Measurements from ENCODE around the gene APH1B.
"Not testable (repeated sequence)": the region's sequence is repeated elsewhere in the genome, so short reads cannot be mapped to it uniquely, and the experiment has no call there.

APH1B gene

GRCh38 chr15:63341898-63342297, 64.5 kb downstream of the APH1B start:
- Histone ChIP-seq H3K27ac (ENCODE audit: low read depth, low read length) (no peak overlapping the region), H3K4me3 (ENCODE audit: low read length) (no peak overlapping the region), H3K9me3 (ENCODE audit: insufficient read depth, low read depth, low read length) (no peaks in the 10 kb centered on the region), H3K9ac (ENCODE audit: low read depth, low read length) (no peak overlapping the region), H3K4me1 (ENCODE audit: insufficient read depth, low read length) (peaks cover 26% of the 10 kb centered on the region), H3K27me3 (ENCODE audit: insufficient read depth, low read length) (peaks cover 2% of the 10 kb centered on the region; the same call in 1 of the 2 replicates), H3K36me3 (ENCODE audit: insufficient read depth, low read length) (no peaks in the 10 kb centered on the region)
- WGBS = 91% methylated on average over 4 of the region's 4 CpGs

DNA sequence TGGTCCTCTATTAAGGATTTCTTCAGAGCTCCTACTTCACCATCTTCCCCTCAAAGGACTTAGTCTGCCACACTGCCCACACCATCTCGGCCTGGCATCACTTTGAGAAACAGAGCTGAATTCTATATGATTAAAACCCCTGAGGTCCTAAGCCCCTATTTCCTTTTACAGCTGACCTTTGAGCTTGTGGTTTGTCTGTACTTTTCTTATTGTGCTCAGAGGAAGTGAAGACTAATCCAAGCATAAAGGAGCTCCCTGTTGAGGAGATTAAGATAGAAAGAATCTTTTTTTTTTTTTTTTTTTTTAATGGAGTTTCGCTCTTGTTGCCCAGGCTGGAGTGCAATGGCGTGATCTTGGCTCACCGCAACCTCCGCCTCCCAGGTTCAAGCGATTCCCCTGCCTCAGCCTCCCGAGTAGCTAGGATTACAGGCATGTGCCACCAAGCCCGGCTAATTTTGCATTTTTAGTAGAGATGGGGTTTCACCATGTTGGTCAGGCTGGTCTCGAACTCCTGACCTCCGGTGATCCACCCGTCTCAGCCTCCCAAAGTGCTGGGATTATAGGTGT, 65.7 kb downstream of the APH1B start:
- H3K9ac ChIP-seq (ENCODE audit: low read depth, low read length); H3K36me3 ChIP-seq (ENCODE audit: insufficient read depth, low read length); H3K27ac ChIP-seq (ENCODE audit: low read depth, low read length); H3K27me3 ChIP-seq (ENCODE audit: insufficient read depth, low read length); H3K4me3 ChIP-seq (ENCODE audit: low read length); H3K9me3 ChIP-seq (ENCODE audit: insufficient read depth, low read depth, low read length): not testable (repeated sequence)
- peaks cover 26% of the 10 kb centered on the region for H3K4me1 ChIP-seq (ENCODE audit: insufficient read depth, low read length)
- WGBS = 95% methylated on average over 11 of the region's 11 CpGs

DNA sequence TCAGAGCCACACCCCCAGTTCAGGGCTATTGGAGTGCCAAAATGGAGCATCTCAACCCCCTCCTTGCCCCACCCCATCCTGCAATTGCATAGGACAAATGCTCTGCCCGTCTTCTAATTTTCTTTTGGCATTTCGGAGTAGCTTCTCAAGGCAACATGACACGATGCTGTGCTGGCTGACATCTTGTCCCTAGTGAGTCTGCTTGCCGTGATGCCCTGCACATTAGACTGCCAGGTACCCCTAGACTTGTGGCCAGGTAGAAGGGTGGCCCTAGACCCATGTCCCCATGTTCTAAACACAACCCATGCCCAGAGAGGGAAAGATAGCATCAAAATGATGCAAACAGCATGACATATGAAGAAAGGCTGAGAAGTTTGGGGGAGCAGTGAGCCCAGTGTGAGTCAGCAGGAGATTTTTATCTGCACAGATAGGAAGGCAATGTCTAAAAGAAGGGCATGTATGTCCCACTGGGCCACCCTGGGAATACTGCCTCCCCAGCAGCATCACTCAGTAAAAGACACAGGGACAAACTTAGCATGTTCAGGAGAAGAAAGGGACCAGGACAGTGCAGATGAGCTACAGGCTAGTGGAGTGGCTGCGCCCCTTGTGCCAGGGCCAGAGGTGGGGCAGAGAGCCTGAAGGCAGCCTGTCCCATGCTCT, 67.5 kb downstream of the APH1B start:
- Histone ChIP-seq H3K9me3 (ENCODE audit: insufficient read depth, low read depth, low read length) (no peaks in the 10 kb centered on the region), H3K36me3 (ENCODE audit: insufficient read depth, low read length) (no peaks in the 10 kb centered on the region), H3K4me1 (ENCODE audit: insufficient read depth, low read length) (peaks cover 24% of the 10 kb centered on the region), H3K27me3 (ENCODE audit: insufficient read depth, low read length) (no peaks in the 10 kb centered on the region), H3K27ac (ENCODE audit: low read depth, low read length) (no peak overlapping the region), H3K9ac (ENCODE audit: low read depth, low read length) (no peak overlapping the region), H3K4me3 (ENCODE audit: low read length) (no peak overlapping the region)
- WGBS = 94% methylated on average over 5 of the region's 5 CpGs

DNA sequence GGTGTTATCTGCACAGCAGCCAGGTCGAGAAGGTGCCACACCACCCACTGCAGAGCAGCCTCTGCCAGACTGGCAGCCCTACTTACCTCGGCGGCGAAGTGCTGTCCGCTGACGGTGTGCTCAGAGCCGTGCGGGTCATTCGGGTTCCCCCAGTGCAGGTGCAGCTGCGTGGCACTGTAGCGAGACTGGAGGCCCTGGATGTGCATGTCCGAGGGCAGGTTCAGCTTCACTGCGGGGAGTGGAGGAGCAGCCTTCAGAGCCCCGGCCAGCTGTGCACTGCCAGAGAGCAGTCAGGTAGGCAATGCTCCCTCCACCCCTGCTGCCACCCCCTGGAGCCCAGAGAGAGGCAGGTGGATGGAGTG, 68.0 kb downstream of the APH1B start:
- WGBS = 94% methylated on average over 14 of the region's 14 CpGs
- no peak overlapping the region for H3K9ac ChIP-seq (ENCODE audit: low read depth, low read length)
- no peaks in the 10 kb centered on the region for H3K36me3 ChIP-seq (ENCODE audit: insufficient read depth, low read length)
- peaks cover 19% of the 10 kb centered on the region for H3K4me1 ChIP-seq (ENCODE audit: insufficient read depth, low read length)
- no peaks in the 10 kb centered on the region for H3K27me3 ChIP-seq (ENCODE audit: insufficient read depth, low read length)
- no peaks in the 10 kb centered on the region for H3K9me3 ChIP-seq (ENCODE audit: insufficient read depth, low read depth, low read length)
- no peak overlapping the region for H3K4me3 ChIP-seq (ENCODE audit: low read length)
- H3K27ac ChIP-seq (ENCODE audit: low read depth, low read length) = no peak overlapping the region

- Histone ChIP-seq H3K4me3 (ENCODE audit: low read length) (no peak overlapping the region), H3K27me3 (ENCODE audit: insufficient read depth, low read length) (no peaks in the 10 kb centered on the region), H3K27ac (ENCODE audit: low read depth, low read length) (no peak overlapping the region), H3K36me3 (ENCODE audit: insufficient read depth, low read length) (no peaks in the 10 kb centered on the region), H3K9ac (ENCODE audit: low read depth, low read length) (no peak overlapping the region), H3K4me1 (ENCODE audit: insufficient read depth, low read length) (peaks cover 9% of the 10 kb centered on the region), H3K9me3 (ENCODE audit: insufficient read depth, low read depth, low read length) (no peaks in the 10 kb centered on the region)
- 91% methylated on average over 6 of the region's 6 CpGs for WGBS
Observed at GRCh38 chr15:63347074-63347857, 69.9 kb downstream of the APH1B start.

GRCh38 chr15:63348392-63348791, 71.0 kb downstream of the APH1B start:
- Histone ChIP-seq H3K27me3 (ENCODE audit: insufficient read depth, low read length) (no peaks in the 10 kb centered on the region), H3K4me1 (ENCODE audit: insufficient read depth, low read length) (peaks cover 5% of the 10 kb centered on the region), H3K9me3 (ENCODE audit: insufficient read depth, low read depth, low read length) (no peaks in the 10 kb centered on the region), H3K27ac (ENCODE audit: low read depth, low read length) (no peak overlapping the region), H3K9ac (ENCODE audit: low read depth, low read length) (no peak overlapping the region), H3K36me3 (ENCODE audit: insufficient read depth, low read length) (no peaks in the 10 kb centered on the region), H3K4me3 (ENCODE audit: low read length) (no peak overlapping the region)
- WGBS = 91% methylated on average over 7 of the region's 7 CpGs

DNA sequence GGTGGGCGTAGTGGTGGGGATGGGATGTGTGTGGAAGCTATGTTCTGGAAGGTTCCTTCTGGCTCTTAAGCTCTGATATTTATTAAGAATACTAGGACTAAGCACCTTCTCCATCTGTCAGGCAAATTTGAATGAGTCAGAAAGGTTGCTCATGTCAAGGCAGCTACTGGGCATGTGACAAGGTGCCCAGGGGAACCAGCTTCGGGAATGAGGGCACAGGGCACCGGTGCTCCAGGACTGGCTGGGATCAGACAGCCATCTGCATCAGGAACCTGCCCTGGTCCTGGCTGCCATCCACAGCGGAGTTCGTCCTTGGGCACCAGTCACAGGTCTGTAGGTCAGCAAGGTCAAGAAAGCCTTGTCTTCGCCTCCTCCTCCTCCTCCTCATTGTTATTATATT, 71.8 kb downstream of the APH1B start:
- Histone ChIP-seq H3K9me3 (ENCODE audit: insufficient read depth, low read depth, low read length) (no peaks in the 10 kb centered on the region), H3K27me3 (ENCODE audit: insufficient read depth, low read length) (no peaks in the 10 kb centered on the region), H3K27ac (ENCODE audit: low read depth, low read length) (no peak overlapping the region), H3K36me3 (ENCODE audit: insufficient read depth, low read length) (no peaks in the 10 kb centered on the region), H3K4me3 (ENCODE audit: low read length) (no peak overlapping the region), H3K9ac (ENCODE audit: low read depth, low read length) (no peak overlapping the region), H3K4me1 (ENCODE audit: insufficient read depth, low read length) (peaks cover 5% of the 10 kb centered on the region)
- WGBS = 93% methylated on average over 5 of the region's 6 CpGs

DNA sequence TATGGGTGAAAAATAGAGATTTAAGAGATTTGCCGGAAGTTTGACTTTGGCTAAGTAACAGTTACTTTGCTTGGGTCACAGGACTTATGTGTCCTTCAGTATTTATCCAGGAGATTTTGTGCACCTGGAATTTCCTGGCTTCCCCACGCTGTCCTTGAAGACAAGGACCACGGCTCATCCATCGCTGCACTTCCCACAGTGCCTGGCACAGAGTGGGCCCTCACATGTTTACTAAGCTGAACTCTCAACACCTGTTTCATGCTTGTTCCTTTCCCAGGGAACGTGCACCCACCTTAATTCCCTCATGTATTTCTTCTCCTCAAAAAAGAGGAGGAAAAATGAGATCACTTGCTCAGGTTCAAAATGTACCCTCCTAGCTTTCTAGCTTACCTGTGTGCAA, 72.2 kb downstream of the APH1B start:
- Histone ChIP-seq H3K4me1 (ENCODE audit: insufficient read depth, low read length) (peaks cover 5% of the 10 kb centered on the region), H3K4me3 (ENCODE audit: low read length) (no peak overlapping the region), H3K9me3 (ENCODE audit: insufficient read depth, low read depth, low read length) (no peaks in the 10 kb centered on the region), H3K27ac (ENCODE audit: low read depth, low read length) (no peak overlapping the region), H3K9ac (ENCODE audit: low read depth, low read length) (no peak overlapping the region), H3K27me3 (ENCODE audit: insufficient read depth, low read length) (no peaks in the 10 kb centered on the region), H3K36me3 (ENCODE audit: insufficient read depth, low read length) (no peaks in the 10 kb centered on the region)
- WGBS = 94% methylated on average over 5 of the region's 5 CpGs

GRCh38 chr15:63350178-63350621, 72.8 kb downstream of the APH1B start:
- Histone ChIP-seq H3K9ac (ENCODE audit: low read depth, low read length) (no peak overlapping the region), H3K4me1 (ENCODE audit: insufficient read depth, low read length) (peaks cover 5% of the 10 kb centered on the region), H3K27me3 (ENCODE audit: insufficient read depth, low read length) (no peaks in the 10 kb centered on the region), H3K36me3 (ENCODE audit: insufficient read depth, low read length) (no peaks in the 10 kb centered on the region), H3K27ac (ENCODE audit: low read depth, low read length) (no peak overlapping the region), H3K9me3 (ENCODE audit: insufficient read depth, low read depth, low read length) (no peaks in the 10 kb centered on the region), H3K4me3 (ENCODE audit: low read length) (no peak overlapping the region)
- WGBS = 94% methylated on average over 5 of the region's 5 CpGs

GRCh38 chr15:63351170-63351569, 73.8 kb downstream of the APH1B start:
- WGBS = 84% methylated on average over 4 of the region's 4 CpGs
- Histone ChIP-seq H3K27ac (ENCODE audit: low read depth, low read length) (no peak overlapping the region), H3K27me3 (ENCODE audit: insufficient read depth, low read length) (no peaks in the 10 kb centered on the region), H3K4me3 (ENCODE audit: low read length) (no peak overlapping the region), H3K9ac (ENCODE audit: low read depth, low read length) (no peak overlapping the region), H3K4me1 (ENCODE audit: insufficient read depth, low read length) (peaks cover 5% of the 10 kb centered on the region), H3K36me3 (ENCODE audit: insufficient read depth, low read length) (no peaks in the 10 kb centered on the region), H3K9me3 (ENCODE audit: insufficient read depth, low read depth, low read length) (no peaks in the 10 kb centered on the region)

- H3K27ac ChIP-seq (ENCODE audit: low read depth, low read length) = no peak overlapping the region
- peaks cover 5% of the 10 kb centered on the region for H3K4me1 ChIP-seq (ENCODE audit: insufficient read depth, low read length)
- no peaks in the 10 kb centered on the region for H3K27me3 ChIP-seq (ENCODE audit: insufficient read depth, low read length)
- no peak overlapping the region for H3K9ac ChIP-seq (ENCODE audit: low read depth, low read length)
- no peaks in the 10 kb centered on the region for H3K36me3 ChIP-seq (ENCODE audit: insufficient read depth, low read length)
- WGBS = 95% methylated on average over 4 of the region's 4 CpGs
- no peak overlapping the region for H3K4me3 ChIP-seq (ENCODE audit: low read length)
- no peaks in the 10 kb centered on the region for H3K9me3 ChIP-seq (ENCODE audit: insufficient read depth, low read depth, low read length)
Observed at GRCh38 chr15:63352808-63353207, 75.4 kb downstream of the APH1B start.

All from HUES64 (cell line).